Posterior vena cava (tissue), 2 donors: ENCODE measurements around the gene TOP2A. TPM values are rescaled to one million over a fixed set of nuclear protein-coding genes. Genes with fewer than 3 reads are reported as not detected.
A peak's percentile ranks its signal among the peaks of the same experiment; 100 is the strongest.

Experiments
- DNase-seq: peaks from one replicate; pipeline ENCODE4 v3.0.0-alpha.2; 2020; ENCODE audit warnings: low spot score
- intact Hi-C, 2 donors: fragments of 100-400 bp; cut with DNase I; formaldehyde crosslinking; loops; one replicate each; pipeline versions ENCODE4 v1.14.1 to v1.14.2; 2022 to 2023
- total RNA-seq, 2 donors: library from RNA; stranded (reverse); fragmentation: NEBNext Ultra II Directional; extraction: Animal tissue kit (Norgen Biotek cat#: 25700); gene quantifications; one replicate each; pipeline ENCODE4 v1.2.1, GENCODE V29; 2021
- donor health status: DM: yes; HTN: yes; CAD: no.
- donor health status: DM: yes; HTN: yes; CAD: no.

TOP2A gene
- total RNA-seq, 2 donors from 2014 or later, result 1.1 to 2.2 TPM

- no peak for DNase-seq
- intact Hi-C loops, result no loop called here
Observed at GRCh38 chr17:40344421-40345160, 73.1 kb downstream of the TOP2A start.

DNA sequence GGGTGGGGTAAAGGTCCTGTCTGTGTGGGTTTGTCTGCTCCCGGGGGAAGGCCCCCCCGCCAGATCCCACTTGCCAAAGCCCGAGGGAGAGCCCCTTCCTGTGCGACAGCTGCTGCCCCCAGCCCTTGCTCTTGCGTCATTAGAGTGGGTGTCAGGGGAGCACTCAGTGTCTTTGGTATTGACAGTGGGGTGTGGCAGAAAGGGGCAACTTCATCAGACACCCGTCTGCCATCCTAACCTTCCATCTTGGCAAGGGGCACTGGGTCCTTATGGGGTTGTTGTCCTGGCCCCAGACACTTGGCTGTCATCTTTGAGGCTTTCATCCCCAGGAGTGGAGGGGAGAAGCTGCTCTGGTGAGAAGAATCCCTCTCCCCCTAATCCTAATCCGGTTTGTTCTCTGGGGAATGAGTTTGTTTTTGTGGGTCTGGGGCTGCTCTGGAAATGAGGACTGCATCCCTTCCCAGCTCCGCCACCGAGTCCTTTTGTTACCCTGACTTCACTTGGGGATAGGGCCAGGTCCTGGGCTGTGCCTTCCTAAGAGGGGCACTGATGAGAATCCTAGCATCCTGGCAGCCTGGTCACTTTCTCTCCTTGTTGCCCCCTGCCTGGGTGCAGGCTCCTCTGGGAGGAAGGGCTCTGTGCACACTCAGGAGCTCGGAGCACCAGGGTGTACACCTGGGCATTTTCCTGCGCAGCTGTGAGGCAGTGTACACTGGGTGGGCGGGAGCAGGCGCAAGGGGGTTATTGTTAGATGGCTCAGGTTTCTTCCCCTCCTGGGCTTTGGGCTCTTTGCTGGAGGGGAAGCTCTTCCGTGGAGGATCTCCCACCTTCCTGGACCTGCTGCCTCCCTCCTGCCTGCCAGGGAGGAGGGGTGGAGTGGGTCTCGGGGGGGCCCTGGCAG, 74.2 kb downstream of the TOP2A start:
- intact Hi-C loops, result no loop called here
- DNase-seq, result no peak

DNA sequence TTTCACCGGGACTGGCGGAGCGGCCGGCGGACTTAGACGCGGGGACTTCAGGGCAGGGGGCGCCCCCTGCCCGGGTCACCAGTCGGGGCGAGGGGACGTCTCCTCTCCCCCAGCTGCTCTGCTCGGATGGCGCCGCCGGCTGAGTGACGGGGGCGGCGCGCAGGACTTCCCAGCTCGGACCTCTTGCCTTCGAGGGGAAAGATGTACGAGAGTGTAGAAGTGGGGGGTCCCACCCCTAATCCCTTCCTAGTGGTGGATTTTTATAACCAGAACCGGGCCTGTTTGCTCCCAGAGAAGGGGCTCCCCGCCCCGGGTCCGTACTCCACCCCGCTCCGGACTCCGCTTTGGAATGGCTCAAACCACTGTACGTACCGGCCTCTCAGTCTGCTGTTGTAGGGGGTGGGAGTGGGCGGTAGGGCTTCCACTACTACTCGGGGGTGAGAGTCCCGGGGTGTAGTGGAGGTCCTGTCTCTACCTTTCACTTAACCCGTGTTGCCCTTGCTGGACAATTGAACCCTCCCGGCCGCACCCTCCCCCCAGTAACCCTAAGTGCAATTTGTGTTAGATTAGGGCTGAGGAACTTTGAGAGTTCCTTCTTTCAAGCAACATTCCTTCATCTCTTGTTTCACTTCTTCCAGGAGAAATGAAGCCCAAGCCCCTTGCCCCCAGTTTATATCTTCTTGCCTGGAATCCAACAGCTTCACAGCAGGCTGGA, 75.0 kb downstream of the TOP2A start:
- intact Hi-C loops, result no loop called here
- no peak for DNase-seq

GRCh38 chr17:40341808-40342503, 75.7 kb downstream of the TOP2A start:
- peak; percentile 95 for DNase-seq
- intact Hi-C loops, result no loop called here

- intact Hi-C loops, result no loop called here
- peak; percentile 99 for DNase-seq
Observed at GRCh38 chr17:40340880-40341807, 76.6 kb downstream of the TOP2A start.

DNA sequence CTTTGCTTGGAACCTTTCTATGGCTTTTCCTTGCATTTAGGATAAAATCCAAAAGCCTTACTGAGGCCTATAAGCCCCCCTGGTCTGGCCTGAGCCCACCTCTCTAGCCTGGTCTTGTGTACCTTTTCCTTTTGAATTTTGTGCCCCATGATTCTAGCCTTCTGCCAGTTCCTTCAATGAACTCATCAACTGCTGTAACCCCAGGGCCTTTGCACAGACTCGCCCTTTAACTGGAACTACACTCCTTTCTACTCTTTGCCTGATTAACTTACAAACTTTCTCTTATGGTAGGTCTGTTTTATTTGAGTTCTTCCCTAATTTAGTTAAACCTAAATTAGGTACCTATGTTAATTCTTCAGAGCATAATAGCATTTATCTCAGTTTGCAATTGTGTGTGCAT, 77.4 kb downstream of the TOP2A start:
- intact Hi-C loops, result no loop called here
- no peak for DNase-seq

GRCh38 chr17:40338941-40339649, 78.6 kb downstream of the TOP2A start:
- DNase-seq, result no peak
- intact Hi-C loops, result no loop called here

Other genes starting within 250 kb of the TOP2A start
- 1 to 10 TPM; 4.5 to 5.2 TPM for gene RAPGEFL1, start 240.4 kb downstream of the TOP2A start, total RNA-seq
- gene WIPF2, start 198.6 kb downstream of the TOP2A start, total RNA-seq, result 10 to 100 TPM; 24.8 to 28.9 TPM
- gene CDC6, start 130.0 kb downstream of the TOP2A start, total RNA-seq, result 1 to 10 TPM; 1.4 to 2.5 TPM
- 10 to 100 TPM; 47.5 to 54.5 TPM for gene RARA, start 108.7 kb downstream of the TOP2A start, total RNA-seq
- gene GJD3, start 53.2 kb downstream of the TOP2A start, total RNA-seq, result under 1 TPM; 0.79 to 1.00 TPM
- gene IGFBP4, start 25.6 kb upstream of the TOP2A start, total RNA-seq, result 1,000 to 10,000 TPM; 1,004 to 1,451 TPM
- under 1 TPM; 0.14 to 0.38 TPM for gene TNS4, start 83.7 kb upstream of the TOP2A start, total RNA-seq
- under 1 TPM; 0.46 to 0.62 TPM for gene CCR7, start 147.6 kb upstream of the TOP2A start, total RNA-seq
- 100 to 1,000 TPM in 1 of 2 donors, 10 to 100 TPM in 1; 80.7 to 101 TPM for gene SMARCE1, start 229.9 kb upstream of the TOP2A start, total RNA-seq
- gene KRT222, start 247.3 kb upstream of the TOP2A start, total RNA-seq, result 1 to 10 TPM; 1.1 to 7.7 TPM